ENCODE data around the gene CSPG4. TPM values are rescaled to one million over a fixed set of nuclear protein-coding genes. Genes with fewer than 3 reads are reported as not detected.

Gene CSPG4
- total and polyA plus RNA-seq, 2 of the 4 experiments (the other 2 are of a cell fraction) = 12.4 to 28.4 TPM

DNA sequence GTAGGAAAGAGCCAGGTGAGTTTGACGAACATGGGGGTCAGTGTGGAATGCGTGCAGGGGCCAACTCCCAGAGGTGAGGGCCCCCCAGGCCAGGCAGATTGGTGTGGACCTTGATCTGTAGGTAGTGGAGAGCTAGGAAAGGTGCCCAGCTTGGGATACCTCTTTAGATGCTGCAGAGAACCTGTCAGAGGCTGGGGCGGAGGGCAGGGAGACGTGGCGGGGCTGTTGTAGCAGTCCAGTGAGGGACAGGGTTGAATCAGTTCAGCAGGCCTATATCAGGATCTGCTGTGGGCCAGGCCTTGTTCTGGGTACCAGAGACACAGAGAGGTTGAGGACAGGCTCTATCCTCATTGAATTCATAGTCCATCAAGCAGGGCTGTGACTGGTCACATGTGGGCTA, 56.3 kb downstream of the CSPG4 start:
- Histone ChIP-seq H3K18ac (ENCODE audit: low read depth, low read length) (no peak overlapping the region), H2BK20ac (ENCODE audit: low read depth, low read length) (no peak overlapping the region), H3K27me3 (ENCODE audit: control insufficient read depth, insufficient read depth, low read length) (no peaks in the 10 kb centered on the region), H3K4me1 (ENCODE audit: control insufficient read depth, insufficient read depth, low read length) (peaks cover 32% of the 10 kb centered on the region), H4K8ac (ENCODE audit: low read depth in 2 of 2, low read length in 2 of 2) (no peak overlapping the region), H3K4me2 (ENCODE audit: low read depth, low read length) (no peak overlapping the region), H4K91ac (ENCODE audit: insufficient read depth, low read depth, low read length) (no peak overlapping the region), H2BK120ac (ENCODE audit: low read depth, low read length) (no peak overlapping the region), H3K9me3 (ENCODE audit: control insufficient read depth, insufficient read depth, low read length) (no peaks in the 10 kb centered on the region), H3K4me3 (ENCODE audit: insufficient read depth, low read depth, low read length) (no peak overlapping the region), H2BK15ac (ENCODE audit: low read depth, low read length) (no peak overlapping the region), H3K23ac (ENCODE audit: low read depth, low read length) (no peak overlapping the region), H3K56ac (ENCODE audit: extremely low read depth, insufficient read depth, low read length) (no peak overlapping the region), H2BK5ac (ENCODE audit: low read depth, low read length, poor library complexity, severe bottlenecking) (no peak overlapping the region), H4K20me1 (ENCODE audit: insufficient read depth, low read length) (peaks cover 77% of the 10 kb centered on the region), H3K27ac (ENCODE audit: insufficient read depth, low read length) (no peak overlapping the region), H3K79me1 (ENCODE audit: low read depth in 1 of 2, low read length in 2 of 2) (peaks cover 13 to 92% of the 10 kb centered on the region in 2 experiments), H2AFZ (replicated peaks; ENCODE audit: low read length, poor library complexity) (no peak overlapping the region), H2AK5ac (ENCODE audit: low read depth, low read length) (no peak overlapping the region), H3K36me3 (ENCODE audit: control insufficient read depth, insufficient read depth, low read length) (peaks cover 61% of the 10 kb centered on the region), H3K9ac (ENCODE audit: low read depth, low read length) (no peak overlapping the region), H3K14ac (replicated peaks; ENCODE audit: low read depth, low read length) (no peak overlapping the region), H4K5ac (ENCODE audit: low read depth, low read length) (no peak overlapping the region), H3K9me1 (ENCODE audit: insufficient read depth, low read length) (peaks cover 34% of the 10 kb centered on the region), H3K4ac (ENCODE audit: low read depth, low read length) (no peak overlapping the region), H2AK9ac (replicated peaks; ENCODE audit: low read depth, low read length, poor library complexity) (no peak overlapping the region)
- no peak for DNase-seq
- intact Hi-C loops (cut with micrococcal nuclease) (no loop called here), in situ Hi-C loops (cut with MboI; ENCODE audit: low sequenced_read_pairs) (no loop called here), dilution Hi-C loops (cut with HindIII; ENCODE audit: low sequenced_read_pairs, unreplicated experiment) (no loop called here)
- 100% methylated on average over 2 of the region's 5 CpGs; no CpG with 5 or more reads in 1 of the 2 experiments for WGBS, 2 experiments (ENCODE audit: extremely low coverage in 2 of 2, insufficient read length in 1 of 2)
- ATAC-seq (ENCODE audit: low read depth) = no peak
- CTCF ChIA-PET = no interaction called here
- POLR2A ChIA-PET (ENCODE audit: unreplicated experiment) = no interaction called here
- no TSS peak for BruUV-seq (replicated peaks)
- no peak for TF ChIP-seq MAFK (IDR thresholded peaks at IDR 0.05; ENCODE audit: low read depth, low read length)
- TF ChIP-seq RAD21 (IDR thresholded peaks at IDR 0.05; ENCODE audit: low read length) = no peak
- TF ChIP-seq FOS (IDR thresholded peaks at IDR 0.05; ENCODE audit: low read depth, low read length) = no peak
- no peak for TF ChIP-seq BHLHE40 (IDR thresholded peaks at IDR 0.05; ENCODE audit: low read depth, low read length)
- no peak for TF ChIP-seq CHD1 (IDR thresholded peaks at IDR 0.05; ENCODE audit: low read depth, low read length)
- TF ChIP-seq MXI1 (IDR thresholded peaks at IDR 0.05; ENCODE audit: borderline replicate concordance, low read depth, low read length) = no peak
- TF ChIP-seq, protein P1, sequence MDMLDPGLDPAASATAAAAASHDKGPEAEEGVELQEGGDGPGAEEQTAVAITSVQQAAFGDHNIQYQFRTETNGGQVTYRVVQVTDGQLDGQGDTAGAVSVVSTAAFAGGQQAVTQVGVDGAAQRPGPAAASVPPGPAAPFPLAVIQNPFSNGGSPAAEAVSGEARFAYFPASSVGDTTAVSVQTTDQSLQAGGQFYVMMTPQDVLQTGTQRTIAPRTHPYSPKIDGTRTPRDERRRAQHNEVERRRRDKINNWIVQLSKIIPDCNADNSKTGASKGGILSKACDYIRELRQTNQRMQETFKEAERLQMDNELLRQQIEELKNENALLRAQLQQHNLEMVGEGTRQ (IDR thresholded peaks at IDR 0.05; ENCODE audit: low read depth, low read length) = no peak
- no peak for TF ChIP-seq NFE2L2 (IDR thresholded peaks at IDR 0.05; ENCODE audit: low read depth, low read length)

Measured in IMR-90 (cell line).